Mucosa of rectum (tissue), 2 donors: ENCODE results near the gene SLC5A7.

Experiments
- H3K27ac ChIP-seq, 2 donors: one replicate each; pipeline ENCODE4 v1.7.0; 2013; ENCODE audit warnings: inconsistent platforms in 2 of 2, low read depth in 2 of 2, low read length in 2 of 2
- H3K27me3 ChIP-seq, 2 donors: one replicate each; pipeline ENCODE4 v1.7.0; 2013; ENCODE audit warnings: low read length in 2 of 2; ENCODE audit not compliant: control insufficient read depth in 2 of 2, insufficient read depth in 2 of 2
- H3K36me3 ChIP-seq, 2 donors: one replicate each; pipeline ENCODE4 v1.7.0; 2013; ENCODE audit warnings: low read length in 2 of 2; ENCODE audit not compliant: control insufficient read depth in 2 of 2, insufficient read depth in 2 of 2
- H3K4me1 ChIP-seq, 2 donors: one replicate each; pipeline ENCODE4 v1.7.0; 2013; ENCODE audit warnings: low read length in 2 of 2, mild to moderate bottlenecking in 1 of 2; ENCODE audit not compliant: control insufficient read depth in 2 of 2, insufficient read depth in 2 of 2
- H3K4me3 ChIP-seq, 2 donors: one replicate each; pipeline ENCODE4 v1.7.0; 2013; ENCODE audit warnings: low read length in 2 of 2
- H3K9ac ChIP-seq, 2 donors: one replicate each; pipeline ENCODE4 v1.7.0; 2013; ENCODE audit warnings: low read length in 2 of 2, low read depth in 1 of 2, mild to moderate bottlenecking in 1 of 2
- H3K9me3 ChIP-seq, 2 donors: one replicate each; pipeline ENCODE4 v1.7.0; 2013; ENCODE audit warnings: low read length in 2 of 2; ENCODE audit not compliant: control insufficient read depth in 2 of 2
- donor health status: healthy.
- donor health status: Normal muscosa, but diverticular disease.

Gene SLC5A7

DNA sequence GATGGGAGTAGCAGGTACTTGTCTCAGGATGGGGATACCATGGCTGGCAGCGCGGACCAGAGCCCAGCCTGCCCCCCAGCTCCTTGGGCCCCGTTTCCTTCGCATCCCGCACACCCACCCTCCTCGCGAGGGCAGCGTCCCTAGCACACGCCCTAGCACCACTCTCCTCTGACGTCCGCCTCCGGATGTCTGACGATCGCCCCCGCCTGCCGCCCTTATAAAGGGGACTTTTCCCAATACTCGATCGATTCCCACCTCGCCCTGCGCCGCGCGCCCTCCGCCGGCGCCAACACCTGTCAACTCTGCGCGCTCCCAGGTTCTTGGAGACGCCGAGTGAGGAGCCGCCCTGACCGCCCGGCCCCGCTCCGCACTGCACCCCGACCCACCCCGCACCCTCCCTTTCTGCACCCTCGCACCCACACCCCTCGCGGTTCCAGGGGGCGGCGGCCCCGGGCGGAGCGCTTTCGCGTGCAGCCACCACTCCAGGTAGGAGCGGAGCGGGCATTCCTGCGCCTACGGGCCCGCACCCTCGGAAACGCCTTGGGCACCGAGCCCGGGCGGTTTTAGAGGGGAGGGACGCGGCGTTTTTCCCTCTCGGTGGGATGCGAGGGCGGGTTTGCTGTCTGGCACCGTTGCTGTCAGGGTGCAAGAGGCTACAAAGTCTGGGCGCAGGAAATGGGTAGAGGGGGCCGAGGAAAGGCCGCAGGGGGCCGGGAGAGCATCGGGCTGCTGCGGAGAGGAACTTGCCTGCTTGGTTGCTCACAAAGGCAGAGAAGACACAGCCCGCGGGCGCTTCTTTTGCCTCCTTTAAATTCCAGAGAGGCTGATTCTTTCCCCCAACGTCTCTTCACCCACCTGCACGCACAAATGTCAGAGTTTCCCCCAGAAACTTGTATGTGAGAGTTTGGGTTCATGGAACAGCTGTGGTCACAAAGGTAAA is at the start of gene SLC5A7:
Gene SLC5A7, plus strand, starts transcription at position 247 of the 940 bp plus-strand sequence. CDS start 1,632 bp downstream, outside the sequence.
- no peak within 1 kb of the TSS for H3K9ac ChIP-seq
- H3K4me1 ChIP-seq = no peaks in the 10 kb centered on the region
- H3K27me3 ChIP-seq = peaks cover 4 to 9% of the 10 kb centered on the region in 2 donors
- H3K36me3 ChIP-seq = no peaks in the 10 kb centered on the region
- no peak within 1 kb of the TSS for H3K4me3 ChIP-seq
- no peaks in the 10 kb centered on the region for H3K9me3 ChIP-seq
- H3K27ac ChIP-seq = no peak within 1 kb of the TSS

- H3K27me3 ChIP-seq = no peaks in the 10 kb centered on the region
- H3K4me1 ChIP-seq = no peaks in the 10 kb centered on the region
- no peak overlapping the region for H3K27ac ChIP-seq
- H3K4me3 ChIP-seq = no peak overlapping the region
- no peaks in the 10 kb centered on the region for H3K9me3 ChIP-seq
- no peaks in the 10 kb centered on the region for H3K36me3 ChIP-seq
- no peak overlapping the region for H3K9ac ChIP-seq
These were observed 24.9 kb upstream of the SLC5A7 start for GRCh38 chr2:107961395-107961794.

- Histone ChIP-seq H3K27ac (no peak overlapping the region), H3K36me3 (no peaks in the 10 kb centered on the region), H3K27me3 (no peaks in the 10 kb centered on the region), H3K4me1 (no peaks in the 10 kb centered on the region), H3K9me3 (no peaks in the 10 kb centered on the region), H3K9ac (no peak overlapping the region), H3K4me3 (no peak overlapping the region)
These were observed 22.1 kb upstream of the SLC5A7 start for GRCh38 chr2:107964185-107964584.

DNA sequence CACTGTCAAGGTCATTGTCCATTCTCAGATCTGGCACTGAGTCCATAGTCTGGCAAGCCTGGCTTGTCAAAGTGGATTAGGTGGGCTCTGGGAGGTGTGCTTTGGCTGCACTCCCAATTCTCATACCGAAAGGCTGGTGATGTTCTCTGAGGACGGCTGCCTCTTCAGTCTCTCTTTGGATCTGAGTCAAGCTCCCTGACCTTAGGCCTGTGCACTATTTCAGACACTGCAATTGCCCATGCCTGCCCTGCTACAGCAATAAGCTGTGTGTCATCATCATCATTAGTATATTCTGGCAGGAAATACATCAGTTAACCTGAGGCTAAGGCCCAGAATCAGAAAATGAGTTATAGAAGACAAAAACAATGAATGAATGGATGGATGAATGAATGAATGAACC is 1.6 kb upstream of the SLC5A7 start:
- H3K4me1 ChIP-seq = no peaks in the 10 kb centered on the region
- H3K9ac ChIP-seq = no peak overlapping the region
- H3K27me3 ChIP-seq = peaks cover 4 to 9% of the 10 kb centered on the region in 2 donors
- H3K9me3 ChIP-seq = no peaks in the 10 kb centered on the region
- H3K27ac ChIP-seq = no peak overlapping the region
- no peak overlapping the region for H3K4me3 ChIP-seq
- no peaks in the 10 kb centered on the region for H3K36me3 ChIP-seq

- Histone ChIP-seq H3K4me1 (no peaks in the 10 kb centered on the region), H3K9ac (no peak overlapping the region), H3K27ac (no peak overlapping the region), H3K36me3 (no peaks in the 10 kb centered on the region), H3K27me3 (peaks cover 4 to 9% of the 10 kb centered on the region in 2 donors), H3K4me3 (no peak overlapping the region), H3K9me3 (no peaks in the 10 kb centered on the region)
These were observed 1.8 kb downstream of the SLC5A7 start for GRCh38 chr2:107988108-107988507.

DNA sequence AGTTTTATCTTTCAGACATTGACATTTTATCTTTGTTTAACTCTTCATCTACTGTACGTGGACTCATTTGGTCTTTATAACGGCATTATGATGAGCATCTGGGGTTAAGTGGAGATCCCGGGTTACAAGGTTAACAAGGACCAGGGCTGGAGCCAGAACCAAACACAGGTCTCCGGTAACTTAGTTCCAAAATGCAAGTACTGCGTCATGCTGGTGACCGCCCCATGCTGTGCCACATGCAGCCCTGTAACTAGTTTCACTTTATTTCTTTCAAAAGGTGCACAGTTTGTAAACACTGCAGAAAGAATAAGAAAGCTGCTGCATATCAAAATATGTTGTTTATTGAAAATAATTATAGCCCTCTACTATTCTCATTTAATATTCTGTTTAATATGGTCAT is 3.1 kb downstream of the SLC5A7 start:
- Histone ChIP-seq H3K4me3 (no peak overlapping the region), H3K4me1 (no peaks in the 10 kb centered on the region), H3K27ac (no peak overlapping the region), H3K9me3 (no peaks in the 10 kb centered on the region), H3K27me3 (peaks cover 4 to 9% of the 10 kb centered on the region in 2 donors), H3K36me3 (no peaks in the 10 kb centered on the region), H3K9ac (no peak overlapping the region)

DNA sequence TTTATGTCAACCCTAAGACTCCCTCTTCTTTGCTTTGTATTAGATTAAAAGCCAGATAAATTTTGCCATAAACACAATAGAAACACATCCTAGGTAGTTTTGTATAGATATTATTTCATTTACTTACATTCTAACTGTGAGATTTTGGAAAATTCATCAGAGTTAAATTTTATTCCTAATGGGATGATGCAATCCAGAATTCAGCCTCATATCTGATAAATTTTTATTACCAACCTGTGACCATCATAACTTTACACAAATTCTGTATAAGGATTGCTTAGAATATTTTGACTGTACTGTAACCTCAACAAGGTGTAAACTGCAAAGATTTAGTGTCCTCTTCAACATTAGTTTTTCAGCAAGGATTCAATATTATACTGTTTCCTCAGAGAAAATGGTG is 4.4 kb downstream of the SLC5A7 start:
- H3K9me3 ChIP-seq = no peaks in the 10 kb centered on the region
- H3K27me3 ChIP-seq = peaks cover 4 to 9% of the 10 kb centered on the region in 2 donors
- no peak overlapping the region for H3K27ac ChIP-seq
- no peak overlapping the region for H3K4me3 ChIP-seq
- H3K4me1 ChIP-seq = no peaks in the 10 kb centered on the region
- no peaks in the 10 kb centered on the region for H3K36me3 ChIP-seq
- no peak overlapping the region for H3K9ac ChIP-seq

GRCh38 chr2:107992069-107992468 is 5.7 kb downstream of the SLC5A7 start:
- H3K9me3 ChIP-seq = no peaks in the 10 kb centered on the region

DNA sequence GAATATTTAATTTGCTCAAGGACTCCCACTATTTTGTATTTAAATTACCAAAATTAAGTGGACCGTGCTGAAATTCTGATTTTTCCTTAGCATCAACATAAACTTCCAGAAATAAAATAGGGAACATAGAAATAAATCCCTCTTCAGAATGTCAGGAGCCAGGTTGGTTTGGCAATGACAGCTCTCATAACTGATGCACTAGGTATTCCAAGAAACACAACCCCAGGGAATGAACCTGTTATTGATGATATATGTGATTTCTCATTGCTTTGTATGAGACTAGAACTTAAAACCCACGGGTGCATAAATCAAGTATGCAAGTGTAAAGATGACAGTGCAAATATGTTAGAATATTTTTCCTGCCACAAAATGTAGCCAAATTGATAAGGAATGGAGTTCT is 12.8 kb downstream of the SLC5A7 start:
- Histone ChIP-seq H3K36me3 (no peaks in the 10 kb centered on the region), H3K9ac (no peak overlapping the region), H3K9me3 (no peaks in the 10 kb centered on the region), H3K4me1 (no peaks in the 10 kb centered on the region), H3K27ac (no peak overlapping the region), H3K4me3 (no peak overlapping the region), H3K27me3 (no peaks in the 10 kb centered on the region)

More at GRCh38 chr2:107992069-107992468, 5.7 kb downstream of the SLC5A7 start:
- H3K4me1 ChIP-seq = no peaks in the 10 kb centered on the region
- H3K4me3 ChIP-seq = no peak overlapping the region
- no peaks in the 10 kb centered on the region for H3K36me3 ChIP-seq
- H3K9ac ChIP-seq = no peak overlapping the region
- H3K27me3 ChIP-seq = peaks cover 4 to 5% of the 10 kb centered on the region in 2 donors
- no peak overlapping the region for H3K27ac ChIP-seq

GRCh38 chr2:108010912-108011591 is 24.7 kb downstream of the SLC5A7 start:
- Histone ChIP-seq H3K9me3 (no peaks in the 10 kb centered on the region), H3K27me3 (no peaks in the 10 kb centered on the region), H3K9ac (no peak overlapping the region), H3K4me3 (no peak overlapping the region), H3K4me1 (no peaks in the 10 kb centered on the region), H3K27ac (no peak overlapping the region), H3K36me3 (no peaks in the 10 kb centered on the region)
